SK-N-DZ (cell line): ENCODE data around the gene C18orf63.

Experiments used
- DNase-seq: peaks from one replicate; pipeline ENCODE4 v3.0.0-alpha.2; 2015; ENCODE audit warnings: low spot score

Gene C18orf63

DNA sequence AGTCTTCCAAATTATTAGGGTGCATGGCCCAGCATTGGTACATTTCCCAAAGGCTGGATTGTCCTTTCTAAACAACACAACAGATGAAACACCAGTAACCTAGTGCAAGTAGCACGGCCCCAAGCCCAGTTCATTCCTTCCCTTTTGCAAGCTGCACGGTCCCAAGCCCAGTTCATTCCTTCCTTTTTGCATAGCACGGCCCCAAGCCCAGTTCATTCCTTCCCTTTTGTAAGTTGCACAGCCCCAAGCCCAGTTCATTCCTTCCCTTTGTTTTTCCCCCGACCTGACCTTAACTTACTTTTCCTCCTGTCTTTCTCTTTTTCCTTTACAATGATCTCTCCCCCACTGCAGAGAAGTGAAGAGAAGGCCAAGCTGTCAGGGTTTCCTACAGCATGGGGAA, 60.9 kb downstream of the C18orf63 start:
- no peak for DNase-seq

- no peak for DNase-seq
These were observed 62.1 kb downstream of the C18orf63 start for GRCh38 chr18:74377776-74378175.

DNA sequence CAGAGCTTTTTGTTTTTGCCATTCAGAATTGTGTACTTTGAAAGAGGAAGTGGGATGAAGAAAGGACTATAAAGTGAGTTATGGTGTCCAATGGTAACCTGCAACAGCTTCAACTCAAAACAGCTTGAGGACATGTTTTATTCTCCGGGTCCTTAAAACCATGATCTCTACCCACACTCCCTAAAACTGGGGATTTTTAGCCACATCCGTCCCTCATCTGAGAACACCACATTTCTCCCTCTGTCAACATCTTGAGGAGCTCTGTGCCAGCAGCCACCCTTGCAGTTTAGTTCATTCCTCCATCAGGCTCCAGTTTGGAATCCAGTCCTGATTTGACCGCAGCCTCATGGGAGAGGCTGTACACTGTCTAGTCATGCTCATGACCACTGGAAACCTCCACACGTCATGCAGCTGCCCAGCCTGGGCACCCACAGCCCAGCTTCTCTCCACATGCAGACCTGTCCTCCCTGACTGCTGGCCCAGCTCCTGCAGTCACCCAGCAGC, 62.6 kb downstream of the C18orf63 start:
- no peak for DNase-seq

DNA sequence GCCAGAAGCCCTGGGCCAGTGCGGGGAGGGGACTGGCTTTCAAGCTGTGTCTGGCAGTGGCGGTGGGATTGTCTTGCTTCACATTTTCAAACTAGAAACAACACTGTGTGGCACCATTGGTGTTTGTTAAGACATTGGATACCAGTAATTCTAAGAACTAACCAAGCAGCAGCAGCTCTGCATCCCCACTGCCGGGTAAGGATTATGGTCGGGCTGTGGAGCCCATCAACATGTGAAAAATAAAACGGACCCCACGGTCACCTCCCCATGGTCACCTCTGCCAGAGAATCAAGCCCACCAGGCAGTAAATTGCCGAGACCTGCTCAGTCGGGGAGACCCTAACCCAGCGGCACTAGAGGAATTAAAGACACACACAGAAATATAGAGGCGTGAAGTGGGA, 65.3 kb downstream of the C18orf63 start:
- no peak for DNase-seq

GRCh38 chr18:74381621-74382295, 66.1 kb downstream of the C18orf63 start:
- no peak for DNase-seq

DNA sequence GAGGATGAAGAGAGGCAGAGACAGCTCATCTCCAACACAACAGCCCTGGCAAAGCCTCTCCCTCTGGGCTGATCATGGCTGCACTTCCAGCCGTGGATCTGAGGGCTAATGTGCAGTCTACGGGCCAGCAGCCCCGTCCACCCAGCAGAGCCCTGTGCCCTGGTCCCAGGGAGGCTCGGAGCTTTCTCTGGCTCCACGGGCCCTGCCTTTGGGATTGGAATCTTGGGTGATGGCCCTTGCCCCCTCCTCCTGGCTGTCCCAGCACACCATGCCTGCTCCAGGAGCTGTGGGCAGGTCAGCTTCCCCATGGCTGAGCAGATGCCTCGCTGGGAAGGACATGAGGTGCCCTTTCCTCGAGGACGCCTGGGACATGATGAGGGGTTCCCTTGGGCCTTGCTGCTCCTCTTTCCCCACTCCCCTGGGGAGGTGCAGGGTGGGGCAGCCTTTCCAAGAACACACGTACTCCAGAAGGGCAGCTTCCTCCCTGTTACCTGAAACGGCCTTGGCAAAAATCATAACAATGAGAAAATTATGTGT, 66.9 kb downstream of the C18orf63 start:
- no peak for DNase-seq

DNA sequence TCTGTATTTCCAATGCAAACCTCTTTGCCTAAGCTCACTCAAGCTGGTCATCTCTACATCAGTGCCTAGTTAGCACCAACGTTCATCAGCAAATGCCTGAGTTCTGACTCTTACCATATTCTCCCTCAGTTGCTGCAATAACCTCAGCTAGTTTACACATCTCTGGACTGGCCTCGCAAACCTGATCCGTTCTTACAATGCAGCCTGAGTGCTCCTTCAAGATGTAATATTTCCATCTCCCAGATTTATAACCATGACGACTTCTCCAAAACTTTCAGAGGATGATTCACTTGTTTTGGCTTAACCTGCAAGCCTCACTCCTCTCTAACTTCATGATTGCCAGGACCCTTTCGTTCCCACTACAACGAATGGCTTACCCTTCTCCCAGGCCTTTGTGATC, 71.7 kb downstream of the C18orf63 start:
- no peak for DNase-seq

GRCh38 chr18:74388227-74388626, 72.6 kb downstream of the C18orf63 start:
- no peak for DNase-seq

- no peak for DNase-seq
These were observed 73.7 kb downstream of the C18orf63 start for GRCh38 chr18:74389171-74389927.

- DNase-seq: no peak
These were observed 74.4 kb downstream of the C18orf63 start for GRCh38 chr18:74389991-74390390.

DNA sequence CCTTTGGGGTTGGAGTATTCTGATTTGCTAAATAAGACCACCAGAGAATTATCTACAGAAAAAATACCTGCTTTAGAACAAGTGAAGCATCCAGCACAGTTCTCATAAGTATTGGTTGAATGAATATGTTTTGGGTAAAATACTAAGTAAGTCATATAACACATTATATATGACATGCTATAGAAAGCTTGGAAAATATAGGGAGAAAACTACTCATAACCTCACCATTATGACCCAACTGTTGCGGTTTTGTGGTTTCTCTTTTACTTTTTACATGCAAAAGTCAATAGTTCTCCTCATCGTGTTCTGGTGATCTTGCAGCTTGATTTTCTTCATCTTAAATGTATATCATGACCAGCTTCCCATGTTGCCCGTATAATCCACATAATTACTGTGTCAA, 75.3 kb downstream of the C18orf63 start:
- DNase-seq: no peak

- no peak for DNase-seq
These were observed 76.7 kb downstream of the C18orf63 start for GRCh38 chr18:74392323-74392722.

- no peak for DNase-seq
These were observed 79.4 kb downstream of the C18orf63 start for GRCh38 chr18:74395006-74395405.

- DNase-seq: no peak
These were observed 80.1 kb downstream of the C18orf63 start for GRCh38 chr18:74395648-74396154.

DNA sequence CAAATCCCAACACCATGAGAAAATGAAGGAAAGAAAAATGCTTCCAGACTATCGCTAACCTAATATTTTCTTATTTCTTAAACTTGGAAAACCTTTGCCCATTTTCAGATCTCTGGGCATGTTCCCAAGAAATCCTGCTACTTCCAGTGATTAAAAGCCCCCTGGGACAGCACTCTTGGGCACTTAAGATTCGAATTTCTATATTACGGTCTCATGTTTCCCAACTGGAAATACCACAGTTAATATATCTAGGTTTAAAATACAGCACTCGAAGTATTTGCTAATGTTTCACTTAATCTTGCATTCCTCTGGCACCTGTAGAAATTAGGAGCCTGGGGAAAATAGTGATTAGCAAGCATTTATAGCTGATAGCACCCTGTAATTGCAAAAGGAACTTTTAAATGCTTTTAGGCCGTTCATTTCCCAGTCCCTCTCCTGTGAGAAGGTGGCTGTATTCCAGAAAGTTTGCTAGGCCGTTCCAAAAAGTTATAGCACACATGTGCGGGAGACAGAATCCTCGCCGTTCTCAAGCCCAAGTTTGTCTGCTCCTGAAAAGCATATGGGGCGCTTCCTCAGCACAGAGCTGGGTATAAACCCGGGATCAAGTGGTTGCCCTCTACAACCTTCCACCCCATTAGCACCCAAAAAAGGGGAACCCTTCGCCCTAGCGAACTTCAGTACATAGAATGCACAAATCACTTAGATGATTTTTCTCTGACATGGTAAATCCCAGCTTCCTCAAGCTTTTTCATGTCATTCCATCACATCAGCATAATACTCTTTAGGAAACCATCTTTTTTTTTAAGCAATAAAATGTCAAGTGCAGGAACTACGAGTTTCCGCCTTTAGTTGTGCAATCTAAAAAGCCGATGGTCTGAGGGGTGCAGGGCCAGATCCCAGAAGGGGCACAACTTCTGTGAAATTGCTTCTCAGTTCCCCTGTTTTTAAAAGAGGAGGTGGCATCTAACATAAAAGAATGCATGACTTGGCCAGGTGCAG, 80.8 kb downstream of the C18orf63 start:
- no peak for DNase-seq

DNA sequence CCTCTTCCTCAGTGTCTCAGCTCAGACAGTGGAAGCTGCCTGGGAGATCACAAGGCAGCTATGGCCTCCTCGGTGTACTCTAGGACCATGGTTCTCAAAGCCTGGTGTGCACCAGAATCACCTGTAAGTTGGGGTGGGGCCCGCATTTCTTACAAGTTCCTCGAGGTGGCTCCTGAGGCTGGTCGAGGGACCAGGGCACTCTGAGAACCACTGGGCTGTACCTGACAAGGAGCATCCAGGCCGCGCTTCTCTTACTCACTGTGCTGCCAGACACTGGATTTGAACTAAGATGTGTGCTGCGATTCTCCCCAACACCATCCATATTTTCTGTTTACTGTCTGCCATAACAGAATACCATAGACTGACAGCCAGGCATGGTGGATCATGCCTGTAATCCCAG, 81.9 kb downstream of the C18orf63 start:
- no peak for DNase-seq

GRCh38 chr18:74399091-74399887, 83.7 kb downstream of the C18orf63 start:
- no peak for DNase-seq

GRCh38 chr18:74400813-74401212, 85.2 kb downstream of the C18orf63 start:
- DNase-seq: no peak

- no peak for DNase-seq
These were observed 87.3 kb downstream of the C18orf63 start for GRCh38 chr18:74402806-74403433.

DNA sequence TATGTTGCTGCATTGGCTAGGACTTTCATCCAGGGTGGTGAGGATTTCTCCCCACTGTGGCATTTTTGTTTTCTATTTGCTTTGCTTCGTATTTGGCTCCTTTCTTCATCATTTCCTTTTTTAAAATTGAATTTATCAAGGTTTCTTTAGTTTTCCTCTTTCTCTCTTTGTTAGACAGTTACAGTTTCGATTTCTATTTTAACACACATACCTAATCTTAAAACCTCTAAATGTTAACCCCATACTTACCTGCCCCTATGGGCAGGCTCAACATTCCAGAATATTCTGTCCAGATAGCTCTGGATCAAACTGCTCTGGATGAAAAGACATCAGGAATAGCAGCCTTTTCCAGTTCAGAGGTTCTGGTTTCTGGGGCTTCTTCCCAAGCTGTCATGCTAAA, 92.2 kb downstream of the C18orf63 start:
- DNase-seq: no peak
